Trophoblast cell (in vitro differentiated cells and primary cell): Measurements from ENCODE around the gene TMEM258.
A peak's percentile ranks its signal among the peaks of the same experiment; 100 is the strongest.

ENCODE experiments used
- DNase-seq, 2 donors: peaks; one replicate each; pipeline ENCODE4 v3.0.0-alpha.2; 2016
- H2AFZ ChIP-seq: 2 replicates; pipeline ENCODE4 v1.6.1; 2013; ENCODE audit warnings: low read length, moderate library complexity, mild to moderate bottlenecking; ENCODE audit not compliant: insufficient read depth, poor library complexity
- H2AK5ac ChIP-seq: 2 replicates; pipeline ENCODE4 v1.6.1; 2013; ENCODE audit warnings: mild to moderate bottlenecking, low read length
- H2BK120ac ChIP-seq: 2 replicates; pipeline ENCODE4 v1.6.1; 2013; ENCODE audit warnings: low read length, mild to moderate bottlenecking, moderate library complexity; ENCODE audit not compliant: insufficient read depth, poor library complexity
- H2BK12ac ChIP-seq: 2 replicates; pipeline ENCODE4 v1.6.1; 2013; ENCODE audit warnings: mild to moderate bottlenecking, low read length, moderate library complexity
- H2BK5ac ChIP-seq: 2 replicates; pipeline ENCODE4 v1.6.1; 2013; ENCODE audit warnings: low read length, low read depth, moderate library complexity, mild to moderate bottlenecking; ENCODE audit not compliant: poor library complexity
- H3K14ac ChIP-seq: 2 replicates; pipeline ENCODE4 v1.6.1; 2013; ENCODE audit warnings: mild to moderate bottlenecking, low read length
- H3K18ac ChIP-seq: 2 replicates; pipeline ENCODE4 v1.6.1; 2013; ENCODE audit warnings: mild to moderate bottlenecking, low read length
- H3K23ac ChIP-seq: 2 replicates; pipeline ENCODE4 v1.6.1; 2013; ENCODE audit warnings: low read length
- H3K27ac ChIP-seq: 2 replicates; pipeline ENCODE4 v1.5.1; 2013; ENCODE audit warnings: low read depth, mild to moderate bottlenecking, inconsistent platforms, low read length, moderate library complexity
- H3K27me3 ChIP-seq: 2 replicates; pipeline ENCODE4 v1.6.1; 2013; ENCODE audit warnings: inconsistent platforms, mild to moderate bottlenecking, low read length, moderate library complexity; ENCODE audit not compliant: insufficient read depth
- H3K36me3 ChIP-seq, 2 experiments: 1 replicate in 1 of 2; 2 replicates in 1 of 2; pipeline ENCODE4 v1.6.1; 2013; ENCODE audit warnings: low read length in 2 of 2, mild to moderate bottlenecking in 2 of 2, moderate library complexity in 1 of 2; ENCODE audit not compliant: insufficient read depth in 2 of 2, control insufficient read depth in 1 of 2
- H3K4ac ChIP-seq: 2 replicates; pipeline ENCODE4 v1.6.1; 2013; ENCODE audit warnings: low read depth, mild to moderate bottlenecking, low read length, moderate library complexity
- H3K4me1 ChIP-seq, 2 experiments: 1 replicate in 1 of 2; 2 replicates in 1 of 2; pipeline ENCODE4 v1.6.1; 2013; ENCODE audit warnings: low read length in 2 of 2, mild to moderate bottlenecking in 2 of 2, moderate library complexity in 1 of 2; ENCODE audit not compliant: insufficient read depth in 2 of 2, control insufficient read depth in 1 of 2
- H3K4me2 ChIP-seq: 2 replicates; pipeline ENCODE4 v1.6.1; 2013; ENCODE audit warnings: inconsistent platforms, mild to moderate bottlenecking, low read length, moderate library complexity
- H3K4me3 ChIP-seq: 2 replicates; pipeline ENCODE4 v1.5.1; 2013; ENCODE audit warnings: mild to moderate bottlenecking, low read depth, low read length, inconsistent platforms
- H3K79me1 ChIP-seq: one replicate; pipeline ENCODE4 v1.6.1; 2013; ENCODE audit warnings: low read length
- H3K79me2 ChIP-seq: 2 replicates; pipeline ENCODE4 v1.6.1; 2013; ENCODE audit warnings: low read length, mild to moderate bottlenecking; ENCODE audit not compliant: control insufficient read depth, insufficient read depth, poor library complexity
- H3K9ac ChIP-seq: 2 replicates; pipeline ENCODE4 v1.6.1; 2013; ENCODE audit warnings: mild to moderate bottlenecking, low read length
- H3K9me3 ChIP-seq: 2 replicates; pipeline ENCODE4 v1.6.1; 2013; ENCODE audit warnings: low read depth, mild to moderate bottlenecking, control low read depth, inconsistent platforms, low read length; ENCODE audit not compliant: insufficient read depth
- H4K12ac ChIP-seq: 2 replicates; pipeline ENCODE4 v1.6.1; 2013; ENCODE audit warnings: low read depth, mild to moderate bottlenecking, low read length, moderate library complexity
- H4K8ac ChIP-seq: 2 replicates; pipeline ENCODE4 v1.6.1; 2013; ENCODE audit warnings: low read depth, mild to moderate bottlenecking, low read length, moderate library complexity
- H4K91ac ChIP-seq: one replicate; pipeline ENCODE4 v1.6.1; 2013; ENCODE audit warnings: low read depth, mild to moderate bottlenecking, low read length, moderate library complexity
- WGBS: extraction: QIAGEN DNeasy Blood & Tissue Kit; methylation state at CpG from one replicate; pipeline ENCODE4 v1.1.7; 2013; ENCODE audit warnings: missing lambda C conversion rate; ENCODE audit not compliant: insufficient read length, insufficient coverage; ENCODE audit errors: extremely low coverage; 5-methylcytosine and 5-hydroxymethylcytosine counted together

Gene TMEM258

DNA sequence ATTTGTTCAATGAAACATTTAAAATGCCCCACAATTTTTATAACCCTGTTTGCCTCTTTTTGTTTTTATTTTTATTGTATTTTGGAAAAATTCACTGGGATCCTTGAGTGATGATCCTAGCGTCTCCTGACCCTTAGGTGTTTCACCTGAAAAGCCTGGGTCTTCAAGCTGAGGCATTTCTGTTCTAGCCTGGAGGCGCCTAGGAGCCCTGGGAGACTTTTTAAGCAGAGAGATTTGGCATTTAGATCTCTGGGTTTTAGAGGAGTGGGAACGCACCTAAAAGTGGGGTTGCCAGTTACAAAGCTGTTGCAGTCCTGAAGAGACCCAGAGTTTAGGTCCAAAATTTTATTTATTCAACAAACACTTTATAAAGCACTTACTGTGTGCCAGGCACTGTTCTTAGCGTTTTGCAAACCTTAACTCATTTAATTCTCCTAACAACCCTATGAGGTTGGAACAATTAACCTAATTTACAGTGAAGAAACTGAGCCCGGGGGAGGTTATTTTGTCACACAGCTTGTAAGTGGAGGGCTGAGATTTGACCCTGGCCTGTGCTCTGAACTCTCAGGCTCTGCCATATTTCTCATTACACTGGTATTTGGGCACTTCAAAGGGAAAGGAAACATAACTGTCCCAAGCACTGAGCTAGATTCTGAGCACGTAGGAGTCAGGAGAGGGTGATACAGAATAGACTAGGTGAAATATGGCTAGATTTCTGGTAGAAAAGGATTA, 25.2 kb upstream of the TMEM258 start:
- Histone ChIP-seq H2AK5ac (no peak overlapping the region), H4K91ac (no peak overlapping the region), H3K9ac (no peak overlapping the region), H3K79me2 (peaks cover 13% of the 10 kb centered on the region), H3K4me3 (no peak overlapping the region), H3K27ac (peak overlapping the region; percentile 87), H3K18ac (no peak overlapping the region), H3K79me1 (peaks cover 29% of the 10 kb centered on the region), H3K23ac (no peak overlapping the region), H3K27me3 (no peaks in the 10 kb centered on the region), H2BK5ac (no peak overlapping the region), H4K8ac (no peak overlapping the region), H3K4me1 (peaks cover 0 to 10% of the 10 kb centered on the region in 2 experiments), H3K4ac (no peak overlapping the region), H3K9me3 (no peaks in the 10 kb centered on the region), H2BK120ac (peak overlapping the region; percentile 74), H3K36me3 (peaks cover 10 to 14% of the 10 kb centered on the region in 2 experiments), H4K12ac (no peak overlapping the region), H3K14ac (no peak overlapping the region), H2BK12ac (no peak overlapping the region), H2AFZ (no peak overlapping the region), H3K4me2 (peak overlapping the region; percentile 82)
- WGBS, result no CpG with 5 or more reads among the region's 6 CpGs
- no peak for DNase-seq

DNA sequence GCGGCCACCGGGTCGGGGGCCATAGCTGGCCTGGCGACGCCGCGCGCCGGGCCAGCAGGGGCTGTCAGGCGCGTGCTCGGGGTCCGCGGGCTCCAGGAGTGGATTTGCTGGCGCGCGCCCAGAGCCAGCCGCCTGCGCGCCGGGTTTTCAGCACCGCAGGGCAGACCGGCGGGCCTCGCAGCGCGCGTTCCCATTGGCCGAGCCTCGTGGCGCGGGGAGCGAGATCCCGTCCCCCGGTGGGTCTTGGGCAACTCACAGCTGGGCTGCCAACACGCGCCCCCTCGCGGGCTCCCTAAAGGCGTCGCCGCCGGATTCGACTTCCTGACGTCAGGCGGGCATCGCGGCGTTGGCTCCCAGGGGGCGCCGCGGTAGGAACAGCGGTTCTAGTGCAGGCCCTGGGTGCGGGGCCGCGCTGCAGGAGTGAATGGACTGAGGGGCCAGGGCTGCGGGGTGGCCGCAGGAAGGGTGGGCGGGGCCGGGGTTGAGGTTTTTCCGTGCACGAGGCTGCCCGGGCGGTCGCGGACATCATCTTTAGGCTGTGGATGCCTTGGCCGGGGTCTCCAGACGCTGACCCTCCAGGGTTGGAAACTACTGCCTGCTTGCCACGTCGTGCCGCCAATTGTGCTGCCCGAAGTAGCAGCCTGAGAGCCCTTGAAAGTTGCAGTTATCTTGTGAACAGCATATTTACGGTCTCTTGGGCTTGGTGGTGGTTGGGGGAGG, 24.5 kb upstream of the TMEM258 start, which contains the start of gene FADS1:
TSS of gene FADS1 (minus strand) at position 268 of the 720 bp plus-strand sequence. CDS start at position 194, 74 bp downstream.
- H3K4me2 ChIP-seq, result peak within 1 kb of the TSS; percentile 82
- H3K4ac ChIP-seq, result peak within 1 kb of the TSS; percentile 73
- H3K9me3 ChIP-seq, result no peaks in the 10 kb centered on the region
- peak within 1 kb of the TSS; percentile 73 for H3K18ac ChIP-seq
- peak within 1 kb of the TSS; percentile 28 for H2BK12ac ChIP-seq
- no CpG with 5 or more reads among the region's 73 CpGs for WGBS
- peaks cover 0 to 8% of the 10 kb centered on the region in 2 experiments for H3K4me1 ChIP-seq
- H4K8ac ChIP-seq, result peak within 1 kb of the TSS; percentile 83
- H2BK5ac ChIP-seq, result peak within 1 kb of the TSS; percentile 87
- H3K9ac ChIP-seq, result peak within 1 kb of the TSS; percentile 83
- peaks cover 13% of the 10 kb centered on the region for H3K79me2 ChIP-seq
- H3K27me3 ChIP-seq, result no peaks in the 10 kb centered on the region
- peak; percentile 93 for DNase-seq
- H3K4me3 ChIP-seq, result peak within 1 kb of the TSS; percentile 86
- peak within 1 kb of the TSS; percentile 91 for H2BK120ac ChIP-seq
- peak within 1 kb of the TSS; percentile 87 for H3K27ac ChIP-seq
- peak within 1 kb of the TSS; percentile 71 for H2AK5ac ChIP-seq
- H2AFZ ChIP-seq, result peak within 1 kb of the TSS; percentile 37
- peaks cover 17 to 21% of the 10 kb centered on the region in 2 experiments for H3K36me3 ChIP-seq
- H3K23ac ChIP-seq, result no peak within 1 kb of the TSS
- peak within 1 kb of the TSS; percentile 71 for H4K12ac ChIP-seq
- peak within 1 kb of the TSS; percentile 96 for H4K91ac ChIP-seq
- H3K79me1 ChIP-seq, result peaks cover 28% of the 10 kb centered on the region
- H3K14ac ChIP-seq, result peak within 1 kb of the TSS; percentile 93

DNA sequence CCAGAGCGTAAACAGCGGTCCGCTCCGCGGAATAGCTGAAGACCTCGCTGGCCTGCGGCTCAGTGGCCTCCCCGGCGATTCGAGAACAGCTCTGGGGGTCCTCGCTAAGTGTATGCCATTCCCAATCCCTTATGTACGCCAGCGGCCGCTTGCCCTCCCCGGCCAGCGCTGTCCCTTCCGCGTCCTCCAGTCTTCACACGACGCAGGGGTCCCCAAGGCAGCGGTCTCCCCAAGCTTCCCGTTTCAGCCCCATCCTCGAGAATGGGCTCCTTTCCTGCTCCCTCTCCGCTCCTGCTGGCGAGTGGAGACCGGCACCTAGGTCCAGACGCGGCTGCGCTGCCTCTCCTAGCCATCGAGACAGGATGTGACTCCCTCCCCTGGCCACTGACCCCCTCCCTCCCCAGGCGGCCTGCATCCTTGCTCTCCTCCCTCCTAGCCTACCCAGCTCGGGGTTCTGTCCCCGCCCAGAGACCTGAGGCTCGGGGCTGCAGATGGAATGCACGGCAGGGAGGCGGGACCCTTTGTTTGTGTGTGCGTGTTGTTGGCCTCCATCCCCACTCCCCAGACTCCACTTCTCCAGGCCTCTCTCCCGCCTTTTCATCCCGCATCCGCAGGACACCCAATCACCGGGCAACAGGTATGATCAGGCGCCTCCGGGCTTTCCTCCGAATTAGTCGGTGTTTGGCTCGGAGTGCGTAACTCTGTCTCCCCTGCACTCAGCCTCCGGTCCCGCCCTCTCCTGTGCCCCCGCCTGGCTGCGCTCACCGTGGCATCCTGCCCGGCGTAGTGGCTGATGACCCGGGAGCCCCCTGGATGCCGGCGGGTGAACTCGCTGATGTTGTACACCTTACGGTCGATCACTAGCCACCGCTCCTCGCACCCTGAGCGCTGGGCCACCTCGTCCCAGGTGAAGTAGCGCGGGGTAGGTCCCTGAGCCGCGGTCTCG, 23.7 kb upstream of the TMEM258 start:
- peaks cover 28% of the 10 kb centered on the region for H3K79me1 ChIP-seq
- peaks cover 13% of the 10 kb centered on the region for H3K79me2 ChIP-seq
- H3K4me1 ChIP-seq, result peaks cover 0 to 8% of the 10 kb centered on the region in 2 experiments
- H2BK12ac ChIP-seq, result peak overlapping the region; percentile 28
- peak; percentile 78 to 81 for DNase-seq
- no CpG with 5 or more reads among the region's 69 CpGs for WGBS
- H3K18ac ChIP-seq, result peak overlapping the region; percentile 73
- peak overlapping the region; percentile 86 for H3K4me3 ChIP-seq
- H3K9me3 ChIP-seq, result no peaks in the 10 kb centered on the region
- peak overlapping the region; percentile 96 for H4K91ac ChIP-seq
- no peaks in the 10 kb centered on the region for H3K27me3 ChIP-seq
- peak overlapping the region; percentile 71 for H2AK5ac ChIP-seq
- peak overlapping the region; percentile 37 for H2AFZ ChIP-seq
- H2BK5ac ChIP-seq, result peak overlapping the region; percentile 87
- peak overlapping the region; percentile 91 for H2BK120ac ChIP-seq
- H3K9ac ChIP-seq, result peak overlapping the region; percentile 83
- H4K12ac ChIP-seq, result peak overlapping the region; percentile 46
- peak overlapping the region; percentile 73 for H3K4ac ChIP-seq
- peak overlapping the region; percentile 82 for H3K4me2 ChIP-seq
- H3K14ac ChIP-seq, result peak overlapping the region; percentile 93
- H3K27ac ChIP-seq, result peak overlapping the region; percentile 87
- H3K36me3 ChIP-seq, result peaks cover 25 to 29% of the 10 kb centered on the region in 2 experiments
- no peak overlapping the region for H3K23ac ChIP-seq
- peak overlapping the region; percentile 83 for H4K8ac ChIP-seq
